GM12873 (cell line): ENCODE results near the gene ZNF275.

Experiments
- CTCF ChIP-seq: IDR thresholded peaks from 2 replicates; pipeline ENCODE4 v1.5.1; 2012; ENCODE audit warnings: low read depth, mild to moderate bottlenecking, moderate library complexity, low read length, control low read depth; ENCODE audit not compliant: insufficient read depth; ENCODE audit errors: missing control alignments

Gene ZNF275

GRCh38 chrX:153304988-153305736, 28.8 kb upstream of the ZNF275 start:
- TF ChIP-seq CTCF: no peak

- TF ChIP-seq CTCF: no peak
Observed at GRCh38 chrX:153305972-153306371, 28.0 kb upstream of the ZNF275 start.

GRCh38 chrX:153306527-153307115, 27.3 kb upstream of the ZNF275 start:
- TF ChIP-seq CTCF: no peak

GRCh38 chrX:153307276-153308178, 26.4 kb upstream of the ZNF275 start:
- no peak for TF ChIP-seq CTCF

- TF ChIP-seq CTCF: no peak
Observed at GRCh38 chrX:153310901-153311300, 23.1 kb upstream of the ZNF275 start.

GRCh38 chrX:153312041-153312440, 21.9 kb upstream of the ZNF275 start:
- no peak for TF ChIP-seq CTCF

- no peak for TF ChIP-seq CTCF
Observed at GRCh38 chrX:153312842-153313241, 21.1 kb upstream of the ZNF275 start.
